HL-60 (cell line): ENCODE results near the gene FHIT.

Experiments
- DNase-seq, 2 experiments: peaks; one replicate each; pipeline ENCODE4 v3.0.0-alpha.2; 2010 to 2020; ENCODE audit warnings: low read depth in 1 of 2, low spot score in 1 of 2
- H3K27ac ChIP-seq: fragments of 250-450 bp; sonication (Bioruptor Pico); replicated peaks from 2 replicates; pipeline ENCODE4 v1.5.1; 2020; ENCODE audit warnings: mild to moderate bottlenecking, moderate library complexity
- H3K27me3 ChIP-seq: fragments of 250-450 bp; sonication (Bioruptor Pico); 2 replicates; pipeline ENCODE4 v1.5.1; 2021; ENCODE audit warnings: mild to moderate bottlenecking, moderate library complexity; ENCODE audit not compliant: insufficient read depth, poor library complexity, severe bottlenecking
- H3K4me3 ChIP-seq: replicated peaks from 2 replicates; pipeline ENCODE4 v1.5.1; 2011; ENCODE audit warnings: mild to moderate bottlenecking, control low read depth, low read length; ENCODE audit not compliant: insufficient read depth
- GABPA ChIP-seq: IDR thresholded peaks from 2 replicates; pipeline ENCODE4 v1.6.1; 2012; ENCODE audit warnings: low read depth
- POLR2AphosphoS5 ChIP-seq: IDR thresholded peaks from 2 replicates; pipeline ENCODE4 v1.6.1; 2012; ENCODE audit warnings: low read depth
- SPI1 ChIP-seq: IDR thresholded peaks from 2 replicates; pipeline ENCODE4 v1.6.1; 2012; ENCODE audit warnings: low read depth, mild to moderate bottlenecking, borderline replicate concordance
- TF ChIP-seq, protein P1 (sequence below): IDR thresholded peaks from 2 replicates; pipeline ENCODE4 v1.6.1; 2012; ENCODE audit warnings: low read depth; ENCODE audit not compliant: insufficient replicate concordance
- TF ChIP-seq, protein P2 (sequence below): IDR thresholded peaks from one replicate; pipeline ENCODE4 v1.5.1; 2011; ENCODE audit warnings: low read length, control low read depth, inconsistent platforms; ENCODE audit not compliant: insufficient read depth

The FHIT gene

DNA sequence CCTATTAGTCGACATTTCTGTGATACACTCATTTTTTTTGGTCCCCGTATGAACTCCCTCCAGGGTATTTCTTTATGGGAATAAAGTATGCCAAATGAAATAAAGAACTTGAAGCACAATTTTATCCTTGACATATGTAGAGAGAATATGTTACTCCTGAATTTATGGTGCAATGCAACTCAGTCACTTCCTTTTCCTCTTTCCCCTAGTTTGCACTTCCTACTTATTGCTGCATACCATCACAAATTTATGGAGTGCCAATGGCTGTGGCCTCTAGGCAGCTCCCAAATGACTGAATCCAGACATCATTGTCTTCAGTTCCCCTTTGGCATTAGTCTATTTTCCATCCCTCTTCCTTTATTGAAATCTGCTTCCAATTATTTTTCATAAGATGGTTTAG lies 403.5 kb downstream of the FHIT start:
- H3K4me3 ChIP-seq, result no peak overlapping the region
- TF ChIP-seq, protein P1, sequence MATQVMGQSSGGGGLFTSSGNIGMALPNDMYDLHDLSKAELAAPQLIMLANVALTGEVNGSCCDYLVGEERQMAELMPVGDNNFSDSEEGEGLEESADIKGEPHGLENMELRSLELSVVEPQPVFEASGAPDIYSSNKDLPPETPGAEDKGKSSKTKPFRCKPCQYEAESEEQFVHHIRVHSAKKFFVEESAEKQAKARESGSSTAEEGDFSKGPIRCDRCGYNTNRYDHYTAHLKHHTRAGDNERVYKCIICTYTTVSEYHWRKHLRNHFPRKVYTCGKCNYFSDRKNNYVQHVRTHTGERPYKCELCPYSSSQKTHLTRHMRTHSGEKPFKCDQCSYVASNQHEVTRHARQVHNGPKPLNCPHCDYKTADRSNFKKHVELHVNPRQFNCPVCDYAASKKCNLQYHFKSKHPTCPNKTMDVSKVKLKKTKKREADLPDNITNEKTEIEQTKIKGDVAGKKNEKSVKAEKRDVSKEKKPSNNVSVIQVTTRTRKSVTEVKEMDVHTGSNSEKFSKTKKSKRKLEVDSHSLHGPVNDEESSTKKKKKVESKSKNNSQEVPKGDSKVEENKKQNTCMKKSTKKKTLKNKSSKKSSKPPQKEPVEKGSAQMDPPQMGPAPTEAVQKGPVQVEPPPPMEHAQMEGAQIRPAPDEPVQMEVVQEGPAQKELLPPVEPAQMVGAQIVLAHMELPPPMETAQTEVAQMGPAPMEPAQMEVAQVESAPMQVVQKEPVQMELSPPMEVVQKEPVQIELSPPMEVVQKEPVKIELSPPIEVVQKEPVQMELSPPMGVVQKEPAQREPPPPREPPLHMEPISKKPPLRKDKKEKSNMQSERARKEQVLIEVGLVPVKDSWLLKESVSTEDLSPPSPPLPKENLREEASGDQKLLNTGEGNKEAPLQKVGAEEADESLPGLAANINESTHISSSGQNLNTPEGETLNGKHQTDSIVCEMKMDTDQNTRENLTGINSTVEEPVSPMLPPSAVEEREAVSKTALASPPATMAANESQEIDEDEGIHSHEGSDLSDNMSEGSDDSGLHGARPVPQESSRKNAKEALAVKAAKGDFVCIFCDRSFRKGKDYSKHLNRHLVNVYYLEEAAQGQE, result no peak
- peak; percentile 72; the same call in 1 of the 2 replicates for TF ChIP-seq SPI1
- H3K27ac ChIP-seq, result no peak overlapping the region

DNA sequence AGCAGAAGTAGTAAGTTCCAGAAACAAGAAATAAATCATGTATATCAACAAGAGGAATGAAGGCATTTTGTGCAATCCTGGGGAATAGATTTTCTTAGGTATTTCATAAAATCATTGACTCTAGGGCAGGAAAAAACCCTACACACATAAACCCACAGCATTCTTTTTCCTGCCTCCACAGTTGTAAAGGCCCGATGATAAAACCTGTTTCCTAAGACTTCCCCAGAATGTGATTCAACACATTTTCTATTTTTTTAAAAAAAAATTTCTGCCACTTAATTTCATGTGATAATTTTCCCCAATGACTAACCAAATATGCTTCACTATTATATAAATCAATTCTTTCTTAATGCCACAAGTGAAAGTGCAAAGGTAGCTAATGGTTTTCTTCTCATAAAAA lies 407.0 kb downstream of the FHIT start:
- TF ChIP-seq SPI1 (no peak), GABPA (no peak), POLR2AphosphoS5 (no peak)
- TF ChIP-seq, protein P1, result no peak
- TF ChIP-seq, protein P2, sequence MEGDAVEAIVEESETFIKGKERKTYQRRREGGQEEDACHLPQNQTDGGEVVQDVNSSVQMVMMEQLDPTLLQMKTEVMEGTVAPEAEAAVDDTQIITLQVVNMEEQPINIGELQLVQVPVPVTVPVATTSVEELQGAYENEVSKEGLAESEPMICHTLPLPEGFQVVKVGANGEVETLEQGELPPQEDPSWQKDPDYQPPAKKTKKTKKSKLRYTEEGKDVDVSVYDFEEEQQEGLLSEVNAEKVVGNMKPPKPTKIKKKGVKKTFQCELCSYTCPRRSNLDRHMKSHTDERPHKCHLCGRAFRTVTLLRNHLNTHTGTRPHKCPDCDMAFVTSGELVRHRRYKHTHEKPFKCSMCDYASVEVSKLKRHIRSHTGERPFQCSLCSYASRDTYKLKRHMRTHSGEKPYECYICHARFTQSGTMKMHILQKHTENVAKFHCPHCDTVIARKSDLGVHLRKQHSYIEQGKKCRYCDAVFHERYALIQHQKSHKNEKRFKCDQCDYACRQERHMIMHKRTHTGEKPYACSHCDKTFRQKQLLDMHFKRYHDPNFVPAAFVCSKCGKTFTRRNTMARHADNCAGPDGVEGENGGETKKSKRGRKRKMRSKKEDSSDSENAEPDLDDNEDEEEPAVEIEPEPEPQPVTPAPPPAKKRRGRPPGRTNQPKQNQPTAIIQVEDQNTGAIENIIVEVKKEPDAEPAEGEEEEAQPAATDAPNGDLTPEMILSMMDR, result no peak

More for the DNA sequence above, 403.5 kb downstream of the FHIT start:
- DNase-seq, result peak in 1 of 2 experiments; percentile 6
- no peaks in the 10 kb centered on the region for H3K27me3 ChIP-seq

DNA sequence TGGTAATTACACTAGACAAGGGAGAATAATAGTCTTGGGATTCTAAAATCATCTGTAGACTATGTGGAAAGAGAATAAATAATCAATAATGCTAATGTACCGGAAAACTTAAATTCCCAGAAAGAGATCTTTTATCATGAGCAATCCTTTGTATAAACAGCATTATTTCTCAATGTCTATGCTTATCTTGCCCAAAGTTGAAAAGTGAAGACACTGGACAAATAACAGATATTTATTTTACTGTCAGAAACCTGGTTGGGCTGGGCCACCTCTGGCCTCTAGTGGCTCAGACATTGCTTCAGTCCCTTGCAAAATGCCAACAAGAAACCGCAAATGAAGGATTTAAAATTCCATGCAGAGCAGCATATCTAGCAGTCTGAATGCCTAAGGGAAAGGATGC lies 409.9 kb downstream of the FHIT start:
- DNase-seq, result no peak
- Histone ChIP-seq H3K4me3 (no peak overlapping the region), H3K27me3 (no peaks in the 10 kb centered on the region), H3K27ac (no peak overlapping the region)
- TF ChIP-seq, protein P1, result no peak
- TF ChIP-seq GABPA, result no peak
- no peak for TF ChIP-seq POLR2AphosphoS5
- TF ChIP-seq SPI1, result no peak
- TF ChIP-seq, protein P2, result no peak

More for the DNA sequence above, 407.0 kb downstream of the FHIT start:
- no peak overlapping the region for H3K27ac ChIP-seq
- H3K4me3 ChIP-seq, result no peak overlapping the region
- DNase-seq, result no peak
- H3K27me3 ChIP-seq, result no peaks in the 10 kb centered on the region

DNA sequence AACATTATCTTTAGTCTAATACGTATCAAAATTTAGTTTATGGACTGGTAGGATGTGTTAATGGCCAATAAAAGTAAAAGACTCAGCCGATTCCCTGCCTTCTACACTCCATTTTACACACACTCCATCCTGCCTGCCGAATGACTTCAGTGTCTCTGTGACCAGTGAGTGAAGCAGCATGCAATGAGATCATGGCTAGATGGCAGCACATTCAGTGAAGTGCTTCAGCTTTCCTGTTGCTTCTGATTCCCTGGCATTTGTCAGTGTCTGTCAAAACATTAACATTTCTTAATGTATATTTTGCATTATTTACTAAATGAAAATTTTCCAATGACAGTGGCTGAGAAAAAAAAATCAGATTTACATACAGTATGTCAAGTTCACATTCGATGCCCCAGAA lies 412.0 kb downstream of the FHIT start:
- DNase-seq, result no peak
- TF ChIP-seq, protein P2, result no peak
- TF ChIP-seq, protein P1, result no peak
- TF ChIP-seq GABPA (no peak), POLR2AphosphoS5 (no peak), SPI1 (no peak)
- H3K27me3 ChIP-seq, result no peaks in the 10 kb centered on the region

More for the DNA sequence above, 412.0 kb downstream of the FHIT start:
- Histone ChIP-seq H3K4me3 (no peak overlapping the region), H3K27ac (no peak overlapping the region)
